ENCODE data around the gene TJP3.

The TJP3 gene

DNA sequence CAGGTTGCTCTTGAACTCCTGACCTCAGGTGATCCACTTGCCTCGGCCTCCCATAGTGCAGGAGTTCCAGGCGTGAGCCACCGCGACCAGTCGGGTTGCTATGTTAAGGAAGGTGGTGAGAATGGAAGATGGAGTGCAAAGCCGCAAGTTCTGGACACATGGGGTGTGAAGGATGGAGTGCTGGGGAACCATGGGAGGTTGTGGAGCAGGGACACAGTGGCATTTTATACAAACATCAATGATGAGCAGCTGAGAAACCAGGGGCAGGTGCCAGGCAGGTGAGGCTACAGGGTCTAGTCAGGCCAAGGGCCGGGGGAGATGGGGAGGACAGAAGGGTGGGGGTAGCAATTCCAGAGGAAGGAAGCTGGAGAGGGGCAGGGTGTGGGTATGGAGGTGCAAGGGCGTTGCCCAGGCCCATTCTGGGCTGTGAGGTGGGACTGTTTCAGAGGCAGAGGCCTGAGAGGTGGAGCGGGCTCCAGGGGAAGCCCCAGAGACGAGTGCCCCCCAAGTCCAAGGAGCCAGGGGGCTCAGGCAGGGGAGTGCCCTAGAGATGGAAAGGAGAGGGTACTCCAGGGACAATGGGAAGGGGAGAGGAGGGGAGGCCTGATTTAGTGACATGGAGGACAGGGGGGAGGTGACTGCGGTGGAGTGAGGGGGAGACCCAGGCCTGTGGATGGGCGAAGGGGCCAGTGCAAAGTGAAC, 65.8 kb downstream of the TJP3 start:
- H3K27ac ChIP-seq = no peak overlapping the region
- H3K9ac ChIP-seq (ENCODE audit: insufficient read length) = no peak overlapping the region
- no peak for DNase-seq (ENCODE audit: low read depth, low spot score)
- H3K36me3 ChIP-seq (ENCODE audit: insufficient read depth, low read length) = no peaks in the 10 kb centered on the region
- no peak for TF ChIP-seq POLR2AphosphoS5 (IDR thresholded peaks at IDR 0.05; ENCODE audit: borderline replicate concordance, low read depth, low read length)
- TF ChIP-seq EZH2 (IDR thresholded peaks at IDR 0.05) = no peak
- no peak for TF ChIP-seq FOXP2 (optimal IDR thresholded peaks at IDR 0.05; ENCODE audit: control extremely low read depth, extremely low read length, insufficient read depth)
- H3K9me3 ChIP-seq (ENCODE audit: low read depth, low read length) = no peaks in the 10 kb centered on the region
- no peak overlapping the region for H3K4me3 ChIP-seq

DNA sequence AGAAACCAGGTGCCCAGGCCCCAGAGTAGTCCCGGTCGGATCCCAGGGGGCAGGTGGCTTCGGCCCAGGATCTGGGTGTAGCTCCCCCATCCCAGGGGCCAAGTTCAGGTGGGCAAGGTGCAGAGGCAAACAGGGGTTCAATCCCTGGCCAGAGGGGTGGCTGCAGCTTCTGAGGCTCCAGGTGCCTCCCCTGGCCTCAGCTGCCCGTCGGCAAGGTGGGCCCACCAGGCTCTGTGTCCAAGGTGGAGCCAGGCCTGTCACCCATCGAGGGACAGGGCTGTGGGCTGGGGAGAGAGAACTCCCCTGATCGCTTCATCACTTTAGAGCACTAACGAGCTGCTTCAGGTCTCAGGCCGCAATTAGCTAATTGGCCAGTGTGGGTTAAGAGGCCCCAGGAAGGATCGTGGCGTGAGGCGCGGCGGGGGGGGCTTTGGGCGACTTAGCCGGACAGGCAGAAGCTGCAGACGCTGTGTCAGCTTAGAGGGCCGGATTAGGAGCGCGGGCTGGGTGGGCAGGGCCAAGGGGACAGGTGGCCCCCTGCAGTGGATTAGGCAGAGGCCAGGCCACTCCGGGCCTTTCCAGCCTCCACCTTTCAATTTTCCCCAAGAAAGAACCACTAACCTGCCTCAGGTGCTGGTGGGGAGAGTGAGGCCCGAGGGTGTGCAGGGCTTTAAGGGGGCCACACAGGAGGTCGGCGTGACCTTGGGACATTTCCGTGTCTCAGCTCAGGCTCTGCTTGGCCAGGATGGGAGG, 66.6 kb downstream of the TJP3 start:
- Histone ChIP-seq H3K9ac (ENCODE audit: insufficient read length) (no peak overlapping the region), H3K27ac (no peak overlapping the region), H3K4me3 (no peak overlapping the region), H3K36me3 (ENCODE audit: insufficient read depth, low read length) (no peaks in the 10 kb centered on the region), H3K9me3 (ENCODE audit: low read depth, low read length) (no peaks in the 10 kb centered on the region)
- DNase-seq (ENCODE audit: low read depth, low spot score) = no peak
- TF ChIP-seq FOXP2 (optimal IDR thresholded peaks at IDR 0.05; ENCODE audit: control extremely low read depth, extremely low read length, insufficient read depth) (no peak), EZH2 (IDR thresholded peaks at IDR 0.05) (no peak), POLR2AphosphoS5 (IDR thresholded peaks at IDR 0.05; ENCODE audit: borderline replicate concordance, low read depth, low read length) (no peak)

- no peak for TF ChIP-seq EZH2 (IDR thresholded peaks at IDR 0.05)
- H3K4me3 ChIP-seq = no peak overlapping the region
- no peaks in the 10 kb centered on the region for H3K9me3 ChIP-seq (ENCODE audit: low read depth, low read length)
- no peak overlapping the region for H3K27ac ChIP-seq
- DNase-seq (ENCODE audit: low read depth, low spot score) = no peak
- no peak overlapping the region for H3K9ac ChIP-seq (ENCODE audit: insufficient read length)
- no peaks in the 10 kb centered on the region for H3K36me3 ChIP-seq (ENCODE audit: insufficient read depth, low read length)
Measured at GRCh38 chr19:3775374-3775711, 67.2 kb downstream of the TJP3 start.

- H3K9me3 ChIP-seq (ENCODE audit: low read depth, low read length) = no peaks in the 10 kb centered on the region
- no peaks in the 10 kb centered on the region for H3K36me3 ChIP-seq (ENCODE audit: insufficient read depth, low read length)
- no peak overlapping the region for H3K9ac ChIP-seq (ENCODE audit: insufficient read length)
- no peak for DNase-seq (ENCODE audit: low read depth, low spot score)
- H3K4me3 ChIP-seq = no peak overlapping the region
- no peak overlapping the region for H3K27ac ChIP-seq
- no peak for TF ChIP-seq POLR2AphosphoS5 (IDR thresholded peaks at IDR 0.05; ENCODE audit: borderline replicate concordance, low read depth, low read length)
- TF ChIP-seq FOXP2 (optimal IDR thresholded peaks at IDR 0.05; ENCODE audit: control extremely low read depth, extremely low read length, insufficient read depth) = no peak
- TF ChIP-seq EZH2 (IDR thresholded peaks at IDR 0.05) = no peak
Measured at GRCh38 chr19:3775831-3776230, 67.6 kb downstream of the TJP3 start.

DNA sequence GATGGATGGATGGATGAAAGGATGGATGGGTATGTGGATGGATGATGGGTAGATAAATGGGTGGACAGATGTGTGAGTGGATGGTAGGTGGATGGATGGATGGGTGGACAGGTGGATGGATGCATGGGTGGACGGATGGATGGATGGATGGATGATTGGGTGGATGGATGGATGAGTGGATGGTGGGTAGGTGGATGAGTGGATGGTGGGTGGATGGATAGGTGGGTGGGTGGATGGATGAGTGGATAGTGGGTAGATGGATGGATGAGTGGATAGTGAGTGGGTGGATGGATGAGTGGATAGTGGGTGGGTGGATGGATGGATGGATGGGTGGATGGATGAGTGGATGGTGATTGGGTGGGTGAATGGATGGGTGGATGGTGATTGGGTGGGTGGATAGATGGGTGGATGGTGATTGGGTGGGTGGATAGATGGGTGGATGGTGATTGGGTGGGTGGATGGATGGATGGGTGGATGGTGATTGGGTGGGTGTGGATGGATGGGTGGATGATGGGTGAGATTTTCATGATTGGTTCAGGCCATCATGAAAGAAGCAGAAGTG, 68.4 kb downstream of the TJP3 start:
- Histone ChIP-seq H3K27ac (no peak overlapping the region), H3K36me3 (ENCODE audit: insufficient read depth, low read length) (no peaks in the 10 kb centered on the region), H3K9ac (ENCODE audit: insufficient read length) (no peak overlapping the region), H3K4me3 (no peak overlapping the region), H3K9me3 (ENCODE audit: low read depth, low read length) (no peaks in the 10 kb centered on the region)
- DNase-seq (ENCODE audit: low read depth, low spot score) = no peak
- TF ChIP-seq FOXP2 (optimal IDR thresholded peaks at IDR 0.05; ENCODE audit: control extremely low read depth, extremely low read length, insufficient read depth) = no peak
- TF ChIP-seq EZH2 (IDR thresholded peaks at IDR 0.05) = no peak
- TF ChIP-seq POLR2AphosphoS5 (IDR thresholded peaks at IDR 0.05; ENCODE audit: borderline replicate concordance, low read depth, low read length) = no peak

GRCh38 chr19:3778104-3778867, 70.1 kb downstream of the TJP3 start:
- Histone ChIP-seq H3K4me3 (no peak overlapping the region), H3K27ac (no peak overlapping the region), H3K9me3 (ENCODE audit: low read depth, low read length) (no peaks in the 10 kb centered on the region), H3K9ac (ENCODE audit: insufficient read length) (no peak overlapping the region), H3K36me3 (ENCODE audit: insufficient read depth, low read length) (no peaks in the 10 kb centered on the region)
- DNase-seq (ENCODE audit: low read depth, low spot score) = no peak
- no peak for TF ChIP-seq EZH2 (IDR thresholded peaks at IDR 0.05)

GRCh38 chr19:3778899-3779723, 70.9 kb downstream of the TJP3 start:
- Histone ChIP-seq H3K9ac (ENCODE audit: insufficient read length) (no peak overlapping the region), H3K4me3 (no peak overlapping the region), H3K27ac (no peak overlapping the region), H3K9me3 (ENCODE audit: low read depth, low read length) (no peaks in the 10 kb centered on the region), H3K36me3 (ENCODE audit: insufficient read depth, low read length) (no peaks in the 10 kb centered on the region)
- DNase-seq (ENCODE audit: low read depth, low spot score) = no peak
- TF ChIP-seq EZH2 (IDR thresholded peaks at IDR 0.05) = no peak
- no peak for TF ChIP-seq FOXP2 (optimal IDR thresholded peaks at IDR 0.05; ENCODE audit: control extremely low read depth, extremely low read length, insufficient read depth)
- TF ChIP-seq POLR2AphosphoS5 (IDR thresholded peaks at IDR 0.05; ENCODE audit: borderline replicate concordance, low read depth, low read length) = no peak

Measured in SK-N-MC (cell line).